HepG2 (cell line): ENCODE measurements around the gene XDH. TPM values are rescaled to one million over a fixed set of nuclear protein-coding genes. Genes with fewer than 3 reads are reported as not detected.

Experiments used
- ATAC-seq: fragments of 200-7000 bp; cut with Tn5 transposase; 3 replicates; pipeline ENCODE4 v1.9.1; 2020; ENCODE audit warnings: mild to moderate bottlenecking, moderate library complexity
- BruUV-seq: library from RNA; stranded (reverse); fragments of 400-500 nt; replicated peaks from 2 replicates; lab custom pipeline; 2021; lab: Mats Ljungman, UMichigan
- CTCF ChIA-PET: fragments of 300-600 bp; formaldehyde crosslinking; extraction: SDS; loops from one replicate; lab custom pipeline; 2021; ENCODE audit warnings: low total read pairs, inconsistent platforms, low intra/inter-chr PET ratio; lab: Yijun Ruan, JAX
- POLR2A ChIA-PET: fragments of 350-600 bp; sonication (Branson Sonifier 250); formaldehyde crosslinking; loops from one replicate; lab custom pipeline; 2020; ENCODE audit warnings: antibody characterized with exemption, inconsistent platforms; lab: Yijun Ruan, JAX
- DNase-seq: peaks from one replicate; pipeline ENCODE4 v3.0.0-alpha.2; 2015; ENCODE audit warnings: low spot score
- FAIRE-seq: peaks from 3 replicates; lab custom pipeline; 2011; peaks lifted over from hg19 to GRCh38; lab: Jason Lieb, UNC
- H2AFZ ChIP-seq: one replicate; pipeline ENCODE4 v1.6.1; 2011; ENCODE audit warnings: low read length, inconsistent platforms
- H3K27ac ChIP-seq: fragments of 300-600 bp; 3 replicates; pipeline ENCODE4 v1.8.0; 2011; ENCODE audit warnings: mixed run types, mild to moderate bottlenecking, mixed read lengths, low read length, inconsistent platforms; ENCODE audit not compliant: insufficient read depth; ENCODE audit errors: extremely low read length
- H3K27me3 ChIP-seq, 2 experiments: fragments of 200-600 bp in 1 of 2; 2 replicates in 1 of 2; 3 replicates in 1 of 2; pipeline versions ENCODE4 v1.6.0 to v1.8.0; 2011; ENCODE audit warnings: low read length in 2 of 2, mild to moderate bottlenecking in 2 of 2, moderate library complexity in 2 of 2, inconsistent platforms in 1 of 2; ENCODE audit not compliant: insufficient read depth in 2 of 2, control insufficient read depth in 1 of 2
- H3K36me3 ChIP-seq, 2 experiments: fragments of 200-600 bp in 1 of 2; replicated peaks in 1 of 2; 2 replicates in 1 of 2; 3 replicates in 1 of 2; pipeline versions ENCODE4 v1.5.1 to v1.8.0; 2011; ENCODE audit warnings: low read length in 2 of 2, inconsistent platforms in 1 of 2; ENCODE audit not compliant: insufficient read depth in 2 of 2, control insufficient read depth in 1 of 2
- H3K4me1 ChIP-seq: 2 replicates; pipeline ENCODE4 v1.5.1; 2012; ENCODE audit warnings: low read length, inconsistent platforms; ENCODE audit not compliant: insufficient read depth
- H3K4me2 ChIP-seq: 2 replicates; pipeline ENCODE4 v1.6.0; 2011; ENCODE audit warnings: low read depth, low read length, inconsistent platforms
- H3K4me3 ChIP-seq, 3 experiments: fragments of 200-600 bp in 1 of 3; sonication (generic), shearing (Covaris generic) in 1 of 3; replicated peaks in 1 of 3; 2 replicates each; pipeline ENCODE4 v1.5.1; 2011 to 2016; ENCODE audit warnings: low read length in 3 of 3, inconsistent platforms in 2 of 3, low read depth in 2 of 3, mild to moderate bottlenecking in 2 of 3, control low read depth in 1 of 3, mixed read lengths in 1 of 3; ENCODE audit not compliant: insufficient read depth in 1 of 3
- H3K79me2 ChIP-seq: one replicate; pipeline ENCODE4 v1.6.1; 2011; ENCODE audit warnings: low read length, inconsistent platforms; ENCODE audit not compliant: insufficient read depth
- H3K9ac ChIP-seq: 2 replicates; pipeline ENCODE4 v1.6.0; 2011; ENCODE audit warnings: mild to moderate bottlenecking, low read depth, low read length, inconsistent platforms; ENCODE audit not compliant: insufficient read depth
- H3K9me3 ChIP-seq: 2 replicates; pipeline ENCODE4 v1.5.1; 2012; ENCODE audit warnings: mild to moderate bottlenecking, low read length
- H4K20me1 ChIP-seq: 2 replicates; pipeline ENCODE4 v1.6.0; 2011; ENCODE audit warnings: inconsistent platforms, mild to moderate bottlenecking, low read length, moderate library complexity; ENCODE audit not compliant: insufficient read depth
- ATF7-NPFF ChIP-seq: sonication (generic); formaldehyde crosslinking; IDR thresholded peaks from 2 replicates; pipeline ENCODE4 v1.8.1; 2023; ENCODE audit warnings: mild to moderate bottlenecking, low read depth, missing genetic modification reagents, moderate library complexity
- CHD4 ChIP-seq: fragments of 200-600 bp; sonication (generic); IDR thresholded peaks from 2 replicates; pipeline ENCODE4 v1.7.0; 2017; ENCODE audit warnings: mild to moderate bottlenecking, low read length, borderline replicate concordance
- GZF1 ChIP-seq: sonication (generic); formaldehyde crosslinking; IDR thresholded peaks from 2 replicates; pipeline ENCODE4 v1.5.1; 2020; ENCODE audit warnings: mild to moderate bottlenecking, missing genetic modification reagents
- HMG20A ChIP-seq: IDR thresholded peaks from 2 replicates; pipeline ENCODE4 v1.6.1; 2016; ENCODE audit warnings: borderline replicate concordance
- JDP2 ChIP-seq: sonication (generic); formaldehyde crosslinking; IDR thresholded peaks from 2 replicates; pipeline ENCODE4 v1.8.1; 2022; ENCODE audit warnings: missing genetic modification reagents, borderline replicate concordance
- KAT2B ChIP-seq: fragments of 150-350 bp; IDR thresholded peaks from 2 replicates; pipeline ENCODE4 v1.6.1; 2014; ENCODE audit warnings: low read depth, low read length, borderline replicate concordance
- MXD3 ChIP-seq: IDR thresholded peaks from 2 replicates; pipeline ENCODE4 v1.6.1; 2016; ENCODE audit warnings: mild to moderate bottlenecking, missing biosample characterization, missing genetic modification reagents
- MZF1 ChIP-seq: sonication (generic); formaldehyde crosslinking; IDR thresholded peaks from 2 replicates; pipeline ENCODE4 v1.8.1; 2023; ENCODE audit warnings: mild to moderate bottlenecking, missing genetic modification reagents, borderline replicate concordance
- PRMT3 ChIP-seq: sonication (generic); formaldehyde crosslinking; IDR thresholded peaks from 2 replicates; pipeline ENCODE4 v1.8.1; 2022; ENCODE audit warnings: low read depth, mild to moderate bottlenecking, moderate library complexity, missing genetic modification reagents, borderline replicate concordance
- REL ChIP-seq: sonication (generic); formaldehyde crosslinking; conservative IDR thresholded peaks from 2 replicates; pipeline ENCODE4 v1.8.0; 2022; ENCODE audit warnings: mild to moderate bottlenecking, missing genetic modification reagents, moderate library complexity
- SMC3 ChIP-seq: IDR thresholded peaks from 2 replicates; pipeline ENCODE4 v1.6.1; 2011; ENCODE audit warnings: low read length, improper control_type of control experiment
- SNAI1 ChIP-seq: sonication (generic); formaldehyde crosslinking; IDR thresholded peaks from 2 replicates; pipeline ENCODE4 v1.5.0; 2020; ENCODE audit warnings: mild to moderate bottlenecking, missing genetic modification reagents, borderline replicate concordance
- SRSF9 ChIP-seq: fragments of 200-400 bp; formaldehyde crosslinking; IDR thresholded peaks from 2 replicates; pipeline ENCODE4 v1.6.1; 2018; ENCODE audit warnings: borderline replicate concordance, mild to moderate bottlenecking, low read depth, low read length; ENCODE audit not compliant: insufficient read depth, poor library complexity, severe bottlenecking
- ZFP82 ChIP-seq: sonication (generic); formaldehyde crosslinking; IDR thresholded peaks from 2 replicates; pipeline ENCODE4 v1.5.1; 2020; ENCODE audit warnings: mild to moderate bottlenecking, missing genetic modification reagents, borderline replicate concordance
- ZMYM4 ChIP-seq: sonication (generic); formaldehyde crosslinking; IDR thresholded peaks from 2 replicates; pipeline ENCODE4 v1.8.1; 2023; ENCODE audit warnings: mild to moderate bottlenecking, missing genetic modification reagents
- ZNF691 ChIP-seq: sonication (generic); formaldehyde crosslinking; IDR thresholded peaks from 2 replicates; pipeline ENCODE4 v1.4.0; 2020; ENCODE audit warnings: missing genetic modification reagents, low read depth, mild to moderate bottlenecking, borderline replicate concordance
- WGBS: methylation state at CpG from one replicate; pipeline ENCODE4 v1.1.6; 2017; ENCODE audit warnings: low lambda C conversion rate; 5-methylcytosine and 5-hydroxymethylcytosine counted together
- in situ Hi-C: cut with HindIII; loops from 2 replicates; pipeline ENCODE4 v1.10.0; 2017; ENCODE audit warnings: low pct_unique_long_range_greater_than_20kb; ENCODE audit not compliant: extremely low pct_ligation_motif_present
- intact Hi-C: fragments of 100-400 bp; cut with micrococcal nuclease; formaldehyde crosslinking; loops from one replicate; pipeline ENCODE4 v1.10.0; 2022; ENCODE audit not compliant: unreplicated experiment
- polyA plus RNA-seq, 8 experiments: library from polyadenylated mRNA; depleted of rRNA in 3 of 8; stranded (reverse) in 7 of 8; unstranded in 1 of 8; fragments of >200 nt; fragmentation: Illumina TruSeq in 4 of 8; extraction: Trizol in 4 of 8; gene quantifications; 2 replicates each; pipeline versions ENCODE4 v1.2.1 to v1.2.3, GENCODE V29; 2011 to 2016; ENCODE audit warnings: low read depth in 4 of 8, missing spikeins in 1 of 8, mixed read lengths in 1 of 8; ENCODE audit not compliant: insufficient read depth in 1 of 8
- total RNA-seq, 5 experiments: library from RNA; depleted of rRNA; stranded (reverse); fragments of >200 nt; fragmentation: Illumina TruSeq; extraction: Trizol; gene quantifications; 2 replicates each; pipeline ENCODE4 v1.2.3, GENCODE V29; 2016; ENCODE audit warnings: low read depth in 1 of 5

XDH gene
- total and polyA plus RNA-seq, 2 of the 13 experiments (the other 11 are each of a cell fraction or from before 2014, with no cell fraction given): not detected

- H3K36me3 ChIP-seq: no peaks in the 10 kb centered on the region
- in situ Hi-C loops: no loop called here
- H3K4me2 ChIP-seq: no peak overlapping the region
- intact Hi-C loops: no loop called here
- no peaks in the 10 kb centered on the region for H4K20me1 ChIP-seq
- no peaks in the 10 kb centered on the region for H3K27me3 ChIP-seq
- no TSS peak for BruUV-seq
- CTCF ChIA-PET: no interaction called here
- no peaks in the 10 kb centered on the region for H3K79me2 ChIP-seq
- POLR2A ChIA-PET: no interaction called here
- H3K27ac ChIP-seq: no peak overlapping the region
- H3K4me3 ChIP-seq: no peak overlapping the region
- no peak overlapping the region for H2AFZ ChIP-seq
- no peaks in the 10 kb centered on the region for H3K4me1 ChIP-seq
- FAIRE-seq (no peak), ATAC-seq (no peak), DNase-seq (no peak)
- WGBS: 0% methylated on average over 3 of the region's 3 CpGs
- TF ChIP-seq SNAI1 (CRISPR knock-in tag) (no peak), SMC3 (no peak), ZMYM4 (CRISPR knock-in tag) (no peak), MZF1 (CRISPR knock-in tag) (no peak), CHD4 (no peak), JDP2 (CRISPR knock-in tag) (no peak), HMG20A (CRISPR knock-in tag) (no peak), ZFP82 (no peak), MXD3 (CRISPR knock-in tag) (no peak), KAT2B (no peak), PRMT3 (CRISPR knock-in tag) (no peak), GZF1 (CRISPR knock-in tag) (no peak), REL (no peak), SRSF9 (no peak), ATF7-NPFF (CRISPR knock-in tag) (no peak), ZNF691 (CRISPR knock-in tag) (no peak)
- H3K9ac ChIP-seq: no peak overlapping the region
- no peaks in the 10 kb centered on the region for H3K9me3 ChIP-seq
Observed at GRCh38 chr2:31446848-31447247, 32.3 kb upstream of the XDH start.
